ENCODE measurements around the gene KPTN.

Gene KPTN

GRCh38 chr19:47469363-47469700 is 14.7 kb downstream of the KPTN start:
- DNase-seq (ENCODE audit: low spot score): no peak

- no peak for DNase-seq (ENCODE audit: low spot score)
These were observed 16.1 kb downstream of the KPTN start for GRCh38 chr19:47467914-47468313.

GRCh38 chr19:47465957-47466356 is 18.1 kb downstream of the KPTN start:
- DNase-seq (ENCODE audit: low spot score): no peak

GRCh38 chr19:47464675-47465419 is 19.2 kb downstream of the KPTN start:
- no peak for DNase-seq (ENCODE audit: low spot score)

GRCh38 chr19:47461876-47462275 is 22.1 kb downstream of the KPTN start:
- DNase-seq (ENCODE audit: low spot score): no peak

- DNase-seq (ENCODE audit: low spot score): no peak
These were observed 24.5 kb downstream of the KPTN start for GRCh38 chr19:47459477-47459876.

GRCh38 chr19:47458672-47459071 is 25.3 kb downstream of the KPTN start:
- DNase-seq (ENCODE audit: low spot score): no peak

- no peak for DNase-seq (ENCODE audit: low spot score)
These were observed 27.1 kb downstream of the KPTN start for GRCh38 chr19:47456721-47457474.

- no peak for DNase-seq (ENCODE audit: low spot score)
These were observed 33.5 kb downstream of the KPTN start for GRCh38 chr19:47450478-47450877.

GRCh38 chr19:47448360-47448727 is 35.7 kb downstream of the KPTN start:
- no peak for DNase-seq (ENCODE audit: low spot score)

- no peak for DNase-seq (ENCODE audit: low spot score)
These were observed 36.3 kb downstream of the KPTN start for GRCh38 chr19:47447470-47448359.

GRCh38 chr19:47446534-47447469 is 37.2 kb downstream of the KPTN start:
- no peak for DNase-seq (ENCODE audit: low spot score)

GRCh38 chr19:47445937-47446402 is 38.0 kb downstream of the KPTN start:
- DNase-seq (ENCODE audit: low spot score): peak; percentile 56

GRCh38 chr19:47445527-47445926 is 38.5 kb downstream of the KPTN start:
- no peak for DNase-seq (ENCODE audit: low spot score)

- DNase-seq (ENCODE audit: low spot score): peak; percentile 33
These were observed 39.6 kb downstream of the KPTN start for GRCh38 chr19:47444388-47444821.

- no peak for DNase-seq (ENCODE audit: low spot score)
These were observed 40.7 kb downstream of the KPTN start for GRCh38 chr19:47443331-47443730.

- no peak for DNase-seq (ENCODE audit: low spot score)
These were observed 45.2 kb downstream of the KPTN start for GRCh38 chr19:47438793-47439220.

- no peak for DNase-seq (ENCODE audit: low spot score)
These were observed 46.5 kb downstream of the KPTN start for GRCh38 chr19:47437500-47437899.

- DNase-seq (ENCODE audit: low spot score): peak; percentile 82
These were observed 47.2 kb downstream of the KPTN start for GRCh38 chr19:47436712-47437401.

GRCh38 chr19:47435883-47436417 is 48.1 kb downstream of the KPTN start:
- DNase-seq (ENCODE audit: low spot score): no peak

Data from CD4-positive, alpha-beta T cell treated with Interleukin-15 for 4 hours (primary cell).